IPS-15b (cell line): ENCODE results near the gene PITPNM3.

Experiments
- H3K27me3 ChIP-seq: one replicate; pipeline ENCODE4 v1.6.1; 2013; ENCODE audit warnings: low read length; ENCODE audit not compliant: control insufficient read depth, insufficient read depth
- H3K36me3 ChIP-seq: one replicate; pipeline ENCODE4 v1.6.1; 2013; ENCODE audit warnings: low read length; ENCODE audit not compliant: control insufficient read depth, insufficient read depth
- H3K4me1 ChIP-seq: one replicate; pipeline ENCODE4 v1.6.1; 2013; ENCODE audit warnings: mild to moderate bottlenecking, low read length; ENCODE audit not compliant: control insufficient read depth, insufficient read depth
- H3K4me3 ChIP-seq: one replicate; pipeline ENCODE4 v1.5.1; 2013; ENCODE audit warnings: low read depth, low read length
- H3K9ac ChIP-seq: one replicate; pipeline ENCODE4 v1.6.1; 2013; ENCODE audit warnings: low read depth, mild to moderate bottlenecking, low read length
- H3K9me3 ChIP-seq: one replicate; pipeline ENCODE4 v1.6.1; 2013; ENCODE audit warnings: mild to moderate bottlenecking, low read length; ENCODE audit not compliant: control insufficient read depth, insufficient read depth

PITPNM3 gene

GRCh38 chr17:6502142-6502541 lies 54.2 kb downstream of the PITPNM3 start:
- Histone ChIP-seq H3K9ac (no peak overlapping the region), H3K4me1 (peaks cover 5% of the 10 kb centered on the region), H3K9me3 (no peaks in the 10 kb centered on the region), H3K27me3 (peaks cover 2% of the 10 kb centered on the region), H3K36me3 (no peaks in the 10 kb centered on the region), H3K4me3 (no peak overlapping the region)

- Histone ChIP-seq H3K27me3 (peaks cover 5% of the 10 kb centered on the region), H3K9me3 (no peaks in the 10 kb centered on the region), H3K9ac (no peak overlapping the region), H3K4me3 (no peak overlapping the region), H3K4me1 (peaks cover 10% of the 10 kb centered on the region), H3K36me3 (no peaks in the 10 kb centered on the region)
Observed at GRCh38 chr17:6501359-6501758, 55.0 kb downstream of the PITPNM3 start.

- Histone ChIP-seq H3K9me3 (no peaks in the 10 kb centered on the region), H3K36me3 (no peaks in the 10 kb centered on the region), H3K4me3 (no peak overlapping the region), H3K27me3 (peaks cover 5% of the 10 kb centered on the region), H3K9ac (no peak overlapping the region), H3K4me1 (peaks cover 10% of the 10 kb centered on the region)
Observed at GRCh38 chr17:6498901-6499540, 57.3 kb downstream of the PITPNM3 start.

- peaks cover 10% of the 10 kb centered on the region for H3K4me1 ChIP-seq
- no peaks in the 10 kb centered on the region for H3K9me3 ChIP-seq
- H3K27me3 ChIP-seq = peaks cover 5% of the 10 kb centered on the region
- H3K36me3 ChIP-seq = no peaks in the 10 kb centered on the region
- H3K9ac ChIP-seq = no peak overlapping the region
- no peak overlapping the region for H3K4me3 ChIP-seq
Observed at GRCh38 chr17:6498356-6498755, 58.0 kb downstream of the PITPNM3 start.

GRCh38 chr17:6497496-6498221 lies 58.7 kb downstream of the PITPNM3 start:
- no peak overlapping the region for H3K4me3 ChIP-seq
- H3K4me1 ChIP-seq = peaks cover 10% of the 10 kb centered on the region
- H3K27me3 ChIP-seq = peaks cover 5% of the 10 kb centered on the region
- no peaks in the 10 kb centered on the region for H3K36me3 ChIP-seq
- H3K9ac ChIP-seq = no peak overlapping the region
- no peaks in the 10 kb centered on the region for H3K9me3 ChIP-seq

GRCh38 chr17:6496640-6497441 lies 59.5 kb downstream of the PITPNM3 start:
- Histone ChIP-seq H3K27me3 (peaks cover 5% of the 10 kb centered on the region), H3K9ac (no peak overlapping the region), H3K4me1 (peaks cover 10% of the 10 kb centered on the region), H3K9me3 (no peaks in the 10 kb centered on the region), H3K36me3 (no peaks in the 10 kb centered on the region), H3K4me3 (peak overlapping the region; percentile 42)

- Histone ChIP-seq H3K27me3 (peaks cover 5% of the 10 kb centered on the region), H3K4me3 (peak overlapping the region; percentile 42), H3K4me1 (peaks cover 10% of the 10 kb centered on the region), H3K36me3 (no peaks in the 10 kb centered on the region), H3K9ac (no peak overlapping the region), H3K9me3 (no peaks in the 10 kb centered on the region)
Observed at GRCh38 chr17:6496116-6496481, 60.3 kb downstream of the PITPNM3 start.

GRCh38 chr17:6495450-6496115 lies 60.8 kb downstream of the PITPNM3 start:
- no peak overlapping the region for H3K9ac ChIP-seq

GRCh38 chr17:6494239-6494941 lies 62.0 kb downstream of the PITPNM3 start:
- Histone ChIP-seq H3K4me3 (no peak overlapping the region), H3K27me3 (peaks cover 5% of the 10 kb centered on the region), H3K36me3 (no peaks in the 10 kb centered on the region), H3K9ac (no peak overlapping the region), H3K4me1 (peaks cover 10% of the 10 kb centered on the region), H3K9me3 (no peaks in the 10 kb centered on the region)

More at GRCh38 chr17:6495450-6496115, 60.8 kb downstream of the PITPNM3 start:
- no peaks in the 10 kb centered on the region for H3K36me3 ChIP-seq
- H3K4me3 ChIP-seq = peak overlapping the region; percentile 42
- peaks cover 10% of the 10 kb centered on the region for H3K4me1 ChIP-seq
- peaks cover 5% of the 10 kb centered on the region for H3K27me3 ChIP-seq
- H3K9me3 ChIP-seq = no peaks in the 10 kb centered on the region

- Histone ChIP-seq H3K4me3 (no peak overlapping the region), H3K27me3 (peaks cover 5% of the 10 kb centered on the region), H3K9me3 (no peaks in the 10 kb centered on the region), H3K4me1 (peaks cover 9% of the 10 kb centered on the region), H3K36me3 (no peaks in the 10 kb centered on the region), H3K9ac (no peak overlapping the region)
Observed at GRCh38 chr17:6492892-6493674, 63.3 kb downstream of the PITPNM3 start.
